ENCODE data around the gene MX2.

GRCh38 chr21:41381731-41382130, 19.9 kb downstream of the MX2 start:
- no peak for TF ChIP-seq CTCF (conservative IDR thresholded peaks at IDR 0.05; ENCODE audit: low read length)
- no peak for TF ChIP-seq EZH2phosphoT487 (IDR thresholded peaks at IDR 0.05; ENCODE audit: borderline replicate concordance, low read depth, low read length)
